Measurements from ENCODE around the gene STYXL1. TPM values are rescaled to one million over a fixed set of nuclear protein-coding genes. Genes with fewer than 3 reads are reported as not detected.

STYXL1 gene
- total RNA-seq, 1 experiment from 2014 or later, result 49.3 TPM

GRCh38 chr7:76080204-76080603, 32.4 kb upstream of the STYXL1 start:
- no peak for TF ChIP-seq CTCF (IDR thresholded peaks at IDR 0.05; ENCODE audit: unreplicated experiment)
- CTCF ChIA-PET, result no interaction called here
- POLR2A ChIA-PET, result no interaction called here
- Mint-ChIP-seq H3K27me3 (ENCODE audit: insufficient read depth, unreplicated experiment) (no peaks in the 10 kb centered on the region), H3K9me3 (ENCODE audit: unreplicated experiment) (no peaks in the 10 kb centered on the region), H3K27ac (ENCODE audit: low read depth, unreplicated experiment) (no peak overlapping the region), H3K4me3 (ENCODE audit: unreplicated experiment) (no peak overlapping the region), H3K4me1 (ENCODE audit: insufficient read depth, unreplicated experiment) (peaks cover 11% of the 10 kb centered on the region), H3K36me3 (ENCODE audit: insufficient read depth, unreplicated experiment) (no peaks in the 10 kb centered on the region)
- no peak for DNase-seq (ENCODE audit: unreplicated experiment)
- no TSS peak for BruUV-seq (replicated peaks)
- intact Hi-C loops (cut with micrococcal nuclease), result no loop called here

GRCh38 chr7:76077435-76077834, 29.6 kb upstream of the STYXL1 start:
- intact Hi-C loops (cut with micrococcal nuclease), result no loop called here
- H3K4me1 Mint-ChIP-seq (ENCODE audit: insufficient read depth, unreplicated experiment), result peaks cover 5% of the 10 kb centered on the region

DNA sequence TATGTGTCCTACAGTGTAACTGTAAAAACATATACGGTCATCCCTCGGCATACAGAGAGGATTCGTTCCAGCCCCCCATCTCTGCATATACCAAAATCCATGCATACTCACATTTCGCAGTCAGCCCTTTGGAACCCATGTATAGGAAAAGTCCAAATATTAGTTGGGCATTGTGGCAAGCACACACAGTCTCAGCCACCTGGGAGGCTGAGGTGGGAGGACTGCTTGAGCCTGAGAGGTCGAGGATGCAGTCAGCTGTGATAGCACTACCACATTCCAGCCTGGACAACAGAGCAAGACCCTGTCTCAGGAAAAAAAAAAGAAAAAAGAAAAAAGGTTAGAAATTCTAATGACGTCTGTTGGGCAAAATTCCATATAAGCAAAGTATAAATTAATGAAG, 29.2 kb upstream of the STYXL1 start:
- no peak for DNase-seq (ENCODE audit: unreplicated experiment)
- peaks cover 5% of the 10 kb centered on the region for H3K4me1 Mint-ChIP-seq (ENCODE audit: insufficient read depth, unreplicated experiment)
- no peak overlapping the region for H3K27ac Mint-ChIP-seq (ENCODE audit: low read depth, unreplicated experiment)
- ChIA-PET CTCF (no interaction called here), POLR2A (interaction anchor here (0.9 kb wide), 1 partner anchor 14 kb away, joined by 3 read pairs; no protein-coding TSS in a partner anchor)
- intact Hi-C loops (cut with micrococcal nuclease), result no loop called here
- no peaks in the 10 kb centered on the region for H3K9me3 Mint-ChIP-seq (ENCODE audit: unreplicated experiment)
- no peaks in the 10 kb centered on the region for H3K36me3 Mint-ChIP-seq (ENCODE audit: insufficient read depth, unreplicated experiment)
- TF ChIP-seq CTCF (IDR thresholded peaks at IDR 0.05; ENCODE audit: unreplicated experiment), result no peak
- no peaks in the 10 kb centered on the region for H3K27me3 Mint-ChIP-seq (ENCODE audit: insufficient read depth, unreplicated experiment)
- no TSS peak for BruUV-seq (replicated peaks)
- no peak overlapping the region for H3K4me3 Mint-ChIP-seq (ENCODE audit: unreplicated experiment)

More at GRCh38 chr7:76077435-76077834, 29.6 kb upstream of the STYXL1 start:
- H3K27me3 Mint-ChIP-seq (ENCODE audit: insufficient read depth, unreplicated experiment), result no peaks in the 10 kb centered on the region
- H3K27ac Mint-ChIP-seq (ENCODE audit: low read depth, unreplicated experiment), result peak overlapping the region; percentile 82
- no peaks in the 10 kb centered on the region for H3K36me3 Mint-ChIP-seq (ENCODE audit: insufficient read depth, unreplicated experiment)
- no peak for DNase-seq (ENCODE audit: unreplicated experiment)
- CTCF ChIA-PET, result interaction anchor here (0.5 kb wide), 1 partner anchor 55 kb away, joined by 3 read pairs; no protein-coding TSS in a partner anchor
- BruUV-seq (replicated peaks), result no TSS peak
- no peak for TF ChIP-seq CTCF (IDR thresholded peaks at IDR 0.05; ENCODE audit: unreplicated experiment)
- no peaks in the 10 kb centered on the region for H3K9me3 Mint-ChIP-seq (ENCODE audit: unreplicated experiment)
- POLR2A ChIA-PET, result no interaction called here
- H3K4me3 Mint-ChIP-seq (ENCODE audit: unreplicated experiment), result no peak overlapping the region

DNA sequence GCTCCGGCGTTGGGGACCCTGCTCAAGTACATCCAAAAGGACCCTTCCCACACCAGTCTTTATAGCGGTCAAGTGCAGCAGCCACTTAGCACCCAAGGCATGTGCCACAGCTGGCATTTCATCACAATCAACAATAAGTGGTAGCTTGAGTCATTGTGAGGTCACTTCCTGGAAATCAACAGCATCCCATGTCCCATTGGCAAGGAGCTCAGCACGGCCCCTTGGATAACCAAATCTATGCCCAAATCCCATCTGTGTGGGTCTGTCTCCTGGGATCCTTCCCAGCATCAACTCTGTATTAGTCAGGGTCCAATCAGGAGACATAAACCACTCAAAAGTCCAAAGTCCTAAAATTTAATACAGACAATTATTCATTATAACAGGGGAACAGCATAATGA, 27.2 kb upstream of the STYXL1 start:
- POLR2A ChIA-PET, result no interaction called here
- no TSS peak for BruUV-seq (replicated peaks)
- CTCF ChIA-PET, result interaction anchor here (0.9 to 1.4 kb wide), 3 partner anchors 18 to 55 kb away, joined by 3 to 5 read pairs (median 3); no protein-coding TSS in a partner anchor
- intact Hi-C loops (cut with micrococcal nuclease), result no loop called here
- Mint-ChIP-seq H3K27me3 (ENCODE audit: insufficient read depth, unreplicated experiment) (no peaks in the 10 kb centered on the region), H3K9me3 (ENCODE audit: unreplicated experiment) (no peaks in the 10 kb centered on the region), H3K4me3 (ENCODE audit: unreplicated experiment) (no peak overlapping the region), H3K27ac (ENCODE audit: low read depth, unreplicated experiment) (no peak overlapping the region), H3K36me3 (ENCODE audit: insufficient read depth, unreplicated experiment) (no peaks in the 10 kb centered on the region), H3K4me1 (ENCODE audit: insufficient read depth, unreplicated experiment) (peaks cover 5% of the 10 kb centered on the region)
- DNase-seq (ENCODE audit: unreplicated experiment), result peak; percentile 27
- TF ChIP-seq CTCF (IDR thresholded peaks at IDR 0.05; ENCODE audit: unreplicated experiment), result no peak
